Hepatic stellate cell (primary cell): ENCODE data around the gene INPP1.

Experiments used
- DNase-seq: peaks from one replicate; pipeline ENCODE4 v3.0.0; 2011; ENCODE audit warnings: low spot score

Gene INPP1

GRCh38 chr2:190362894-190363293, 19.5 kb downstream of the INPP1 start:
- no peak for DNase-seq

DNA sequence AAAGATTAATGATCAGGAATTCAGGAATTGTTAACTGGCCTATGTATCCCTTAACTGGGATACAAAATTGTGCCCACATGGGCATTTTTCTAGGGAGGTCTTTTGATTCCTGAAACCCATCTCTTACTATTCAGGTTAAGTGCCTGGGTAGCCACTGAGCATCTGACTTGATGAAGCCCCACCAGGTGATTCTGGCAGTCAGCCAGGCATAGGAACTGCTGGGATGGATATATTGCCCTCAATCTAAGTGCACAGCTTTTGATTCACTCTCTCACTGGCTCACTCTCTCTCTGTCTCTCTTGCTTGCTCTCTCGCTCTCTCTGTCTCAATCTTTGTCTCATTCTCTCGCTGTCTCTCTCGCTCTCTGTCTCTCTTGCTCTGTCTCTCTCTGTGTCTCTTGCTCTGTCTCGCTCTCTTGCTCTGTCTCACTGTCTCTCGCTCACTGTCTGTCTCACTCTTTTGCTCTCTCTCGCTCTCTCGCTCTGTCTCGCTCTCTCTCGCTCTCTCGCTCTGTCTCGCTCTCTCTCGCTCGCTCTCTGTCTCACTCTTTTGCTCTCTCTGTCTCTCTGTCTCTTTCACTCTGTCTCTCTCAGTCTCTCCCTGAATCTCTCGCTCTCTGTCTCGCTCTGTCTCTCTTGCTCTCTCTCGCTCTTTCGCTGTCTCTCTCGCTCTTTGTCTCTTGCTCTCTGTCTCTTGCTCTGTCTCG, 22.3 kb downstream of the INPP1 start:
- no peak for DNase-seq

DNA sequence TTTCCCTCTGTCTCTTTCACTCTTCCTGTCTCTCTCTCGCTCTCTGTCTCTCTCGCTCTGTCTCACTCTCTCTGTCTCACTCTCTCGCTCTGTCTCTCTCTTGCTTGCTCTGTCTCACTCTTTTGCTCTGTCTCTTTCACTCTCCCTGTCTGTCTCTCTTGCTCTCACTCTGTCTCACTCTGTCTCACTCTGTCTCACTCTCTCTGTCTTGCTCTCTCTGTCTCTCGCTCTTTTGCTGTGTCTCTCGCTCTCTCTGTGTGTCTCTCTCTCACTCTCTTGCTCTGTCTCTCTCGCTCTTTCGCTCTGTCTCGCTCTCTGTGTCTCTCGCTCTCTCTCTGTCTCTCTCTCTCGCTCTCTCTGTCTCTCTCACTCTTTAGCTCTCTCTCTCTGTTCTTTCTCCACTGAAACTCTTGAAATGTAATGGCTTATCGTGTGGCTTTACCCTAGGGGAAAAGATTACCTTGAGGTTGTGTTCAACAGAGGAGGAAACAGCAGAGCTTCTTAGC, 22.9 kb downstream of the INPP1 start:
- no peak for DNase-seq

- no peak for DNase-seq
Measured at GRCh38 chr2:190367091-190367490, 23.7 kb downstream of the INPP1 start.

DNA sequence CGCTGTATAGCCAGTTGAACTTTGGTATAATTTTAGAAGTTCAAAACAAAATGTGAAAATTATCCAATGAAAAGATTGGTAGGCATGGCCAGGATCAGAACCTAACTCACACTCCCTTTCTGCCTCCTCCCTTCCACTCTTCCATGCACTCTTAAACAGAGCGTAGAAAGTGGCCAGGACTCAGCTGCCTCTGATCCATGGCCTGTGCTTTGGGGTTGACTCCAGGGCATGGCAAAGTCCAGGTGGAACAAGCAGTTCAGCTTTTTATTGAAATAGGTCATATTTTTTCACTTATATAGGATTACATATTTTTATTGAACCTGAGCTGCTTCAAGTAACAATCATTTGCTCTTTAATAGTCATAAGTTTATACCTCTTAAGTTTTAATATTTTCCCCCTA, 26.2 kb downstream of the INPP1 start:
- DNase-seq: no peak

GRCh38 chr2:190376083-190376482, 32.7 kb downstream of the INPP1 start:
- DNase-seq: no peak

- DNase-seq: no peak
Measured at GRCh38 chr2:190376591-190377245, 33.3 kb downstream of the INPP1 start.

DNA sequence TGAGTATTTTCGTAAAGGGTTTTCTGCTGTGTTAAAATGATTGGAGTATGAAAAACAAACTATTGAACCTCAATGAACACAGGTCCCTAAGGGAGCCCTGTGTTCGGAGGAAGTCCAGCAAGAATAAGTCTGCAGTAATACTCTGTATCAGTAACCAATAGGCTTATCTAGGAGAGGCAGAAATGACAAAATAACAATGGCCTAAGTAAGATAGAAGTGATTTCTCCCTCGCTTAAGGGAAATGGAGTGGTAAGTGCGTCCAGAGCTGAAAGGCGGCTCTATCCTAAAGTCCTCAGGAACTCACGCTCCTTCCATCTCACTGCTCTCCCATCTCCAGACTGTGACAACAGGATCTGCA, 35.5 kb downstream of the INPP1 start:
- no peak for DNase-seq

DNA sequence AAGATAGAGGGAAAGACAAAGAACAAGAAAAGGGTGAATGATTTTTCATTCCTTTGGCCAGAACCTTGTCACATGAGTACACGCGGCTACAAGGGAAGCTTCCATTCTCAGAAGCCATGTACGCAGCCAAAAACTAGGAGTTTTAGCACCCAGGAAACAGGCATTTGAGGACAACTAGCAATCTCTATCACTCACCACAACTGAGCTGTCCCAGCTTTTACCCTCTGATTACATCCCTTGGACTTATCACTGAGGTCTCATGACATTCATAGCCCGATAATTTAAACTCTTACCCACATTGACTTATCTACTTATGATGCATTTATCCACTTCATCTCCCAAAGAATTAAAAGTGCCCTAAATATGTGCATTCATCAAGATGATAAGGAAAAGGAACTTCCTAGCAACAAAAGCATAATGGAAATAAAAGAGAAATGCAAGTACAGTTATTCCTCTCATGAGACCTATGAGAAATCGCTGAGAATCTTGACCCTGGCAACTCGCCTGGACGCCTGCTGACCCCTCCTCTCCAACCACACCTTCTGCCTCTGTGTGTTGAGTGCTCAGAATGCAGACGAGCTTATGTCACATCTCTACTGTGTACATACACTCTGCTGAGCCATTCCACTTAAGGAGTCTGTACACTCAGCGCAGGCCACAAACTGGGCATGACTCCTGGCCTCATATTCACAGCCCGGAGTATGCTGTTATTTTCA, 36.0 kb downstream of the INPP1 start:
- DNase-seq: no peak

- no peak for DNase-seq
Measured at GRCh38 chr2:190380962-190381412, 37.6 kb downstream of the INPP1 start.

DNA sequence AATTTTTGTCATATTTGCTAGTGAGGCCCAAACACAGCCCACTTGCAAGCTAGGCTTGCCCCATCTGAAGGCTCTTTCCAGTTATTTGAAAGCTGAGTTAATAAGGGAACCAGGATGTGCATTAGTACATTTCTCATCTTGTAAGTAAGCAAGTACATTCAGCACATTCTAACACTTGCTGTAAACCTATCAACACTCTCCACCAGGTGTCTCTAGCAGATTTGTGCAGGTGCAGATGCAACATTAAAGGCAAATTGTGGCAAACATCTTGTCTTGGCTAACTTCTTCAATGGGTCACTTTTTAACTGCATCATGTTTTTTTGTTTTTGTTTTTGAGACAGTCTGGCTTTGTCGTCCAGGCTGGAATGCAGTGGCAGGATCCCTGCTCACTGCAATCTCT, 39.5 kb downstream of the INPP1 start:
- DNase-seq: no peak

- DNase-seq: no peak
Measured at GRCh38 chr2:190387422-190387821, 44.0 kb downstream of the INPP1 start.

GRCh38 chr2:190396271-190396670, 52.9 kb downstream of the INPP1 start:
- DNase-seq: no peak

DNA sequence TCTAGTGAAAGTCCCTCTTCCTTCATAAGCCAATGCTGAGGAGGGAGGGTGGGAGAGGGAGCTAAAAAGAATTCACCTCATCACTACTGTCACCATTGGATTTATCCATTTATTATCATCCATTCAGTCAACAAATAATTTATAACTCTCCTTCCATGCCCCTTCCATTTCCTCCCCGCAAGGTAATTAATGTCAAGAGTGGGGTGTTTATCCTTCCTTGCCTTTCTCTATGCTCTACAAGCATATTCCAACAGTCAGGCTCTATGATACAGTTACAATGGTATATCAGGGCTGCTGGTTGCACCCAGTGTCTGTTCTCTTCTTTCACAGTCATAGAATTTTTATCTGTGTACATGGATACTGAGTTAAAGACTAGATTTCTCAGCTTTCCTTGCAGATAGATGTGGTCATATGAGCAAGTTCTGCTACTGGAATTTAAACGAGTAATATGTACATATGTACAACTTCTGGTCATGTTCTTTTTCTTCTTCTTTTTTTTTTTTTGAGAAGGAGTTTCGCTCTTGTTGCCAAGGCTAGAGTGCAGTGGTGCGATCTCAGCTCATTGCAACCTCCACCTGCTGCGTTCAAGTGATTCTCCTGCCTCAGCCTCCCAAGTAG, 59.7 kb downstream of the INPP1 start:
- DNase-seq: no peak

DNA sequence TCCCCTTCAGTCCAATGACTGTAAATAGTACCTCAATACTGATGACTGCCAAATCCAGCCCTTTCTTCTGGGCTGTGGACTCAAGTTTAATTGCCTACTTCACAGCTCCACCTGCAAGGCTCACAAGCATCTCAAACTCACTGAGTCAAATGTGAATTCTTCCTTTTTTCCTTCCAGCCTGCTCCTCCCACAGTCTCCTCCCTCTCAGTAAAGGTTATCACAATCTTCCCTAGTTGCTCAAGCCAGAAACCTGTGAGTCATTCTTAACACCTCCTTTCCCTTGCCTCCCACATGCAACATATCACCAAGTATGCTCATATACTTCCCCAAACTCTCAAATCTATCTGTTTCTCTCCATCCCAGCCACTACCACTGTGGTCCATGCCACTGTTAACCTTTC, 61.1 kb downstream of the INPP1 start:
- peak; percentile 9 for DNase-seq

- DNase-seq: no peak
Measured at GRCh38 chr2:190405070-190405469, 61.7 kb downstream of the INPP1 start.

DNA sequence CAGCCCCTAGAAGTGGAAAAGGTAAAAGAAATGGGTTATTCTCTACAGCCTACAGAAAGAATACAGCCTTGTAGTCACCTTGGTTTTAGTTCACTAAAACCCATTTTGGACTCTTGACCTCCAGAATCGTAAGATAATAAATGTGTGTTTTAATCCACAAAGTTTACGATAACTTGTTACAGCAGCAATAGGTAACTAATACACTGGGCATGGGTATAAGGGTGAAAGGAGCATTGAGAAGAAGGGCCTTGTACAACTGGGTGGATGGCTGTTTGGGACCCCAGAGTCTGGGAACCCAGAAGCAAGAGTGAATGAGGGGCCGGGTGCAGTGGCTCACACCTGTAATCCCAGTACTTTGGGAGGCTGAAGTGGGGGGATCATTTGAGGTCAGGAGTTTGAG, 62.6 kb downstream of the INPP1 start:
- DNase-seq: no peak

- no peak for DNase-seq
Measured at GRCh38 chr2:190406805-190407204, 63.4 kb downstream of the INPP1 start.

DNA sequence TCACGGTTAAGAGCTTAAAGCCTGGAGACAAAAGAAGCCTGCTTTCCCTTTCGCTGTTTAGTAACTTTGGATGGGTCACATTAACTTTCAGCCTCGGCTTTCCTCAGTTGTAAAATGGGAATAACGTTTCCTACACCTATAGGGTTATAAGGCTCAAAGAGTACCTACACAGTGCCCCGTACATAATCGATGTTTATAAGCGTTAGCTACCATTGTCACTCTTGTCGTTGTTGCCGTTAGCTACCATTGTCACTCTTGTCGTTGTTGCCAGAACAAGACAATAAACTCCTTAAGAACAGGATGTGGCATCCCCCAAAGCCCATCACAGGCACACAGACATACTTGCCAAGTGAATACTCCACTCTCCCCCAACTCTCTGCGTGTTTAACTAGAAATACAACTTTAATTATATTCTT, 63.9 kb downstream of the INPP1 start:
- DNase-seq: no peak

GRCh38 chr2:190407662-190408537, 64.5 kb downstream of the INPP1 start, which contains the start of gene MFSD6:
Gene MFSD6, plus strand, starts transcription at chr2:190408355. Its CDS starts 27,675 bp downstream, at chr2:190436030.
- DNase-seq: peak; percentile 29

- peak; percentile 23 for DNase-seq
Measured at GRCh38 chr2:190408538-190409271, 65.3 kb downstream of the INPP1 start.
